Mucosa of descending colon (tissue), 3 donors: Measurements from ENCODE around the gene ALG12. TPM values are rescaled to one million over a fixed set of nuclear protein-coding genes. Genes with fewer than 3 reads are reported as not detected.
A peak's percentile ranks its signal among the peaks of the same experiment; 100 is the strongest.

ENCODE experiments used
- ATAC-seq: fragments of 200-7000 bp; cut with Tn5 transposase; one replicate; pipeline ENCODE4 v1.9.1; 2020; ENCODE audit warnings: mild to moderate bottlenecking, moderate library complexity
- DNase-seq, 3 donors: peaks; one replicate each; pipeline ENCODE4 v3.0.0-alpha.2; 2020
- H3K36me3 ChIP-seq: fragments of 200-600 bp; one replicate; pipeline ENCODE4 v1.8.0; 2021; ENCODE audit warnings: low read depth, mild to moderate bottlenecking
- H3K4me1 ChIP-seq: fragments of 200-600 bp; one replicate; pipeline ENCODE4 v1.8.0; 2021; ENCODE audit warnings: low read depth, mild to moderate bottlenecking
- H3K4me3 ChIP-seq: fragments of 200-600 bp; one replicate; pipeline ENCODE4 v1.8.0; 2021; ENCODE audit warnings: mild to moderate bottlenecking
- H3K9me3 ChIP-seq: fragments of 200-600 bp; one replicate; pipeline ENCODE4 v1.8.0; 2021; ENCODE audit warnings: mild to moderate bottlenecking
- intact Hi-C, 2 donors: fragments of 100-400 bp; cut with DNase I in 1 of 2; cut with micrococcal nuclease in 1 of 2; formaldehyde crosslinking; loops; one replicate each; pipeline versions ENCODE4 v1.11.0 to v1.11.1; 2022; cut with DNase I, micrococcal nuclease
- total RNA-seq, 3 donors: library from RNA; stranded (reverse); fragmentation: NEBNext Ultra II Directional in 2 of 3; extraction: Animal tissue kit (Norgen Biotek cat#: 25700) in 2 of 3; gene quantifications; one replicate each; pipeline versions ENCODE4 v1.2.1 to v1.2.4, GENCODE V29; 2021 to 2023
- TF ChIP-seq, protein P1 (sequence below): fragments of 200-600 bp; IDR thresholded peaks from one replicate; pipeline ENCODE4 v1.8.0; 2022; ENCODE audit warnings: antibody characterized with exemption, mild to moderate bottlenecking
- donor health status: DM: no; HTN: no; CAD: no; lungs with moderate emphysema.
- donor health status: DM: no; HTN: no; CAD: no.
- donor health status: DM: no; HTN: yes; CAD: no.

Gene ALG12
- total RNA-seq, 3 donors from 2014 or later: 21.7 to 28.7 (median 25.5) TPM

GRCh38 chr22:49910229-49911155, 7.7 kb downstream of the ALG12 start:
- DNase-seq (peak in 2 of 3 donors; percentile 19 to 38), ATAC-seq (no peak)
- Histone ChIP-seq H3K36me3 (no peaks in the 10 kb centered on the region), H3K4me1 (no peaks in the 10 kb centered on the region), H3K4me3 (no peak overlapping the region), H3K9me3 (no peaks in the 10 kb centered on the region)
- TF ChIP-seq, protein P1, sequence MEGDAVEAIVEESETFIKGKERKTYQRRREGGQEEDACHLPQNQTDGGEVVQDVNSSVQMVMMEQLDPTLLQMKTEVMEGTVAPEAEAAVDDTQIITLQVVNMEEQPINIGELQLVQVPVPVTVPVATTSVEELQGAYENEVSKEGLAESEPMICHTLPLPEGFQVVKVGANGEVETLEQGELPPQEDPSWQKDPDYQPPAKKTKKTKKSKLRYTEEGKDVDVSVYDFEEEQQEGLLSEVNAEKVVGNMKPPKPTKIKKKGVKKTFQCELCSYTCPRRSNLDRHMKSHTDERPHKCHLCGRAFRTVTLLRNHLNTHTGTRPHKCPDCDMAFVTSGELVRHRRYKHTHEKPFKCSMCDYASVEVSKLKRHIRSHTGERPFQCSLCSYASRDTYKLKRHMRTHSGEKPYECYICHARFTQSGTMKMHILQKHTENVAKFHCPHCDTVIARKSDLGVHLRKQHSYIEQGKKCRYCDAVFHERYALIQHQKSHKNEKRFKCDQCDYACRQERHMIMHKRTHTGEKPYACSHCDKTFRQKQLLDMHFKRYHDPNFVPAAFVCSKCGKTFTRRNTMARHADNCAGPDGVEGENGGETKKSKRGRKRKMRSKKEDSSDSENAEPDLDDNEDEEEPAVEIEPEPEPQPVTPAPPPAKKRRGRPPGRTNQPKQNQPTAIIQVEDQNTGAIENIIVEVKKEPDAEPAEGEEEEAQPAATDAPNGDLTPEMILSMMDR: no peak
- intact Hi-C loops: no loop called here

- DNase-seq (peak in 2 of 3 donors; percentile 13 to 39), ATAC-seq (no peak)
- Histone ChIP-seq H3K4me3 (no peak overlapping the region), H3K36me3 (no peaks in the 10 kb centered on the region), H3K9me3 (no peaks in the 10 kb centered on the region), H3K4me1 (no peaks in the 10 kb centered on the region)
- TF ChIP-seq, protein P1: no peak
- intact Hi-C loops: no loop called here
Measured at GRCh38 chr22:49909476-49910205, 8.6 kb downstream of the ALG12 start.

DNA sequence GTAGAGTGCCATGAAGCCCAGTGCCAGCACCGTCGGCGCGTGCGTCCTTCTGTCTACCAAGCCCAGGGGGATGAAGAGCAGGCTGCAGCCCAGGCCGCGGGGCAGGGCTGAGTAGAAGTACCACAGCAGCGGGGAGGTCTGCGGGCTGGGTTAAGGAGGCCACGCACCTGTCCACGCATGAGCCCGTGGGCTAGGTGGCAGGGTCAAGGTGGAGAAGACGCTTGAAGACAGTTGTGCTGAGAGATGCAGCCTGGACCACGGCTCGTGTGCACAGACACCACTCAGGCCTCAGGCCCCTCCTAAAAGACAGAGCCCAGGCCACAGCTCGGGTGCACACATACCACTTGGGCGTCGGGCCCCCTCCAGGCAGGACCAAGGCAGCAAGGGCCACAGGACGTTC, 10.4 kb downstream of the ALG12 start:
- intact Hi-C loops: no loop called here
- H3K36me3 ChIP-seq: peaks cover 7% of the 10 kb centered on the region
- no peaks in the 10 kb centered on the region for H3K9me3 ChIP-seq
- peak in 2 of 3 donors; percentile 10 to 30 for DNase-seq
- H3K4me1 ChIP-seq: no peaks in the 10 kb centered on the region
- TF ChIP-seq, protein P1: no peak
- no peak overlapping the region for H3K4me3 ChIP-seq
- no peak for ATAC-seq

DNA sequence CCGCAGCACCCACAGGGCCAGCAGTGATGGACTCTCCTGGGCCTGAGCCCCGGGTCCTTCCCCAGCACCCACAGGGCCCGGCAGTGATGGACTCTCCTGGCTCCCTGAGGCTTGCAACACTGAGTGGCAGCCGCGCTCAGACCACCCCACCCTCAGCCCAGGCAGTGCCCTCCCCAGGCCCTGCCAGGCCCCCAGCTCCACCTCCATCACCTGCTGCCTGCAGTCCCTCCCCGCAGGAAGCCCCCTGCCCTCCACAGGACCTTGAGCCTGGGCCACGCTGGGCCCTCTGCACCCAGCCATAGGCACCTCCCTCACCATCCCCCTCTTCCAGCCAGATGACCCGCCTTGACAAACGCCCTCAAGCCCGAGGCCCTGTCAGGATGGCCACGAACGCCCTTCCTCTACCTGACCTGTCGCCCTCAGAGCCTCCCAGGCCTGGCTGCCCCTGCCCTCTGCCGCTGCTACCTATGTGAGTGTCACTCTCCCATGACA, 11.4 kb downstream of the ALG12 start:
- ATAC-seq: no peak
- H3K4me1 ChIP-seq: no peaks in the 10 kb centered on the region
- DNase-seq: peak in 2 of 3 donors; percentile 16 to 44
- H3K9me3 ChIP-seq: no peaks in the 10 kb centered on the region
- TF ChIP-seq, protein P1: no peak
- intact Hi-C loops: no loop called here
- H3K36me3 ChIP-seq: peaks cover 7% of the 10 kb centered on the region
- H3K4me3 ChIP-seq: no peak overlapping the region

GRCh38 chr22:49906071-49906798, 12.0 kb downstream of the ALG12 start:
- no peak overlapping the region for H3K4me3 ChIP-seq
- DNase-seq (peak in 2 of 3 donors; percentile 23 to 36), ATAC-seq (no peak)
- peaks cover 7% of the 10 kb centered on the region for H3K36me3 ChIP-seq
- H3K4me1 ChIP-seq: no peaks in the 10 kb centered on the region
- H3K9me3 ChIP-seq: no peaks in the 10 kb centered on the region
- TF ChIP-seq, protein P1: no peak
- intact Hi-C loops: no loop called here
